Measurements from ENCODE around the gene TMCO6.
"Not testable (repeated sequence)": the region's sequence is repeated elsewhere in the genome, so short reads cannot be mapped to it uniquely, and the experiment has no call there.

TMCO6 gene

DNA sequence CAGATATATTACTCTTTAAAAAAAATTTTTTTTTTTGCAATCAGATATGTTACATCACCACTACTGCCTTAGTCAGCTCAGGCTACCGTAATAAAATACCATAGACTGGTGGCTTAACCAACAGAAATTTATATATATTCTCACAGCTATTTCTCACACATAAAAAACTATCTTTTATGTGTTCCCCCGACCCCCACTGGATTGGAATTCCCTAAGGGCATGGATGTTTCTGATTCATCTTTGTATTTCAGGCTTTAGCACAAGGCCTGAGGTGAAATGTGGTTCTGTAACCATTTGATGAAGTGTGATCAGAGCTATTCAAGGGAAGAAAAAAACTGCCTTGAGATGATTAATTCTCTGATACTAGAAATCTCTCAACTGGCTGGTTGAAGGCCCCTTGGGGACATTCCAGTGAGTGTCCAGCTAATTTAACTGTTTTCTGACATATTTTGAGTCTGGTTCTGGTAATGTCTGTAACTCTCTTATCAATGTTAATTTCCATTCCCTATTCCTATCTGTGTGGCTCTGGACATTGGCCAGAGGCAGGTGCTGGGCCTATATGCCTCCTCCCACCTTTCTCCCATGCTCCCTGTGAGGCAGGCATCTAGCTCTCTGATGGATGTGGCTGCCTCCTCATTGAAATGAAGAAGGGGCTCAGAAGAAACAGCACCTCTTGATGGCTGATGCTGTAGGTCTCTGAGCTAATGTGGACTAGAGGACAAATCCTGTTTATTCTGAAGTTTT lies 8.8 kb upstream of the TMCO6 start:
- DNase-seq (ENCODE audit: low spot score), result no peak

DNA sequence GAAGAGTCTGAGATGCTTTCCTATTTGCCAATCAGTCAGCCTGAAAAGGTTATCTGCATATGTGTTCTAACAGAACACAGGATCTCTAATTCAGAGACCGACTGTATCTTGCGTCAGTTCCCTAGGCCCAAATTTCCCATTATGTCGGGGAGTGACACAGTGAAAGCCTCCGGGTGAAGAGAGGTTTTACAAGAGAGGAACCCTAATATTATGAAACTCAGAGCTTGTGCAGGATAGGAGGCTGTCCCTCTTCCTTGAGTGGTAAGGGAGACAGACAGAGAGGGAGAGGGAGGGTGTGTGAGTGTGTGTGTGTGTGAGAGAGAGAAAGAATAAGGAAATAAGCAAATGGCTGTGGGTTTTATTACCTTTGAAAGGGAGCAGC lies 8.2 kb upstream of the TMCO6 start:
- DNase-seq (ENCODE audit: low spot score), result no peak

GRCh38 chr5:140631831-140632365 lies 7.4 kb upstream of the TMCO6 start:
- DNase-seq (ENCODE audit: low spot score), result no peak

GRCh38 chr5:140632366-140633020 lies 6.8 kb upstream of the TMCO6 start:
- no peak for DNase-seq (ENCODE audit: low spot score)

DNA sequence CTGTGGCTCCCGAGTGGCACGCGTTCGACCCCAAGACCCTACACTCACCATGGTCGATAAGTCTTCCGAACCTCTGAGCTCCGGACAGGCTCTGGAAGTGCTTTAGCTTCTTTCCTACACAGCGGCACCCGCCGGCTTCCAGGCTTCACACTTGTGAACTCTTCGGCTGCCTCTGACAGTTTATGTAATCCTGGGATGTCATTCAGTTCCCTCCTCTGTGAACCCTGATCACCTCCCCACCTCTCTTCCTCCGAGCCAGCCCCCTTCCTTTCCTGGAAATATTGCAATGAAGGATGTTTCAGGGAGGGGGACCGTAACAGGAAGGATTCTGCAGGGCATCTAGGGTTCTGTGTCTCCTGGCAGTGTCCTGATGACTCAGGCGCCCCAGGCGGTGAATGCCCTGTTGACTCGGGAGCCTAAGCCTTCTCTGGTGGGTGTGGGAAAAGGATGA lies 6.2 kb upstream of the TMCO6 start, which contains the start of gene CD14:
Gene CD14, minus strand, starts transcription at position 155 of the 451 bp plus-strand sequence. Its CDS starts 104 bp downstream, at position 51.
- DNase-seq (ENCODE audit: low spot score), result no peak

DNA sequence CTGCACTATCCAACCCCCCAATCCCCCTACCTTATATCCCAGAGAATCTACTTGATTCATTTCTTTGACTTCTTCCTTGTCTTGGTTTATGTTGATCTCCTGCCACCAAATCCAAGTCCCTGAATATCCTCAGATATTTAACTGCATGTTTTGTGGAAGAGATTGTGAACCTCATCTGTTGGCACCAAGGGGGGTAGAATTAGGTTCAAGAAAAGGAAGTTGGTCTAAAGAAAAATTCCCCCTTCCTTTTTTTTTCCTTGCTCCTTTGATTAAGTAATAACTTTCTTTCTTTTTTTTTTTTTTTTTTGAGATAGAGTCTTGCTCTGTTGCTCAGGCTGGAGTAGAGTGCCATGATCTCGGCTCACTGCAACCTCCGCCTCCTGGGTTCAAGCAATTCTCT lies 5.8 kb upstream of the TMCO6 start:
- no peak for DNase-seq (ENCODE audit: low spot score)

GRCh38 chr5:140634103-140634502 lies 5.1 kb upstream of the TMCO6 start:
- DNase-seq (ENCODE audit: low spot score), result no peak

DNA sequence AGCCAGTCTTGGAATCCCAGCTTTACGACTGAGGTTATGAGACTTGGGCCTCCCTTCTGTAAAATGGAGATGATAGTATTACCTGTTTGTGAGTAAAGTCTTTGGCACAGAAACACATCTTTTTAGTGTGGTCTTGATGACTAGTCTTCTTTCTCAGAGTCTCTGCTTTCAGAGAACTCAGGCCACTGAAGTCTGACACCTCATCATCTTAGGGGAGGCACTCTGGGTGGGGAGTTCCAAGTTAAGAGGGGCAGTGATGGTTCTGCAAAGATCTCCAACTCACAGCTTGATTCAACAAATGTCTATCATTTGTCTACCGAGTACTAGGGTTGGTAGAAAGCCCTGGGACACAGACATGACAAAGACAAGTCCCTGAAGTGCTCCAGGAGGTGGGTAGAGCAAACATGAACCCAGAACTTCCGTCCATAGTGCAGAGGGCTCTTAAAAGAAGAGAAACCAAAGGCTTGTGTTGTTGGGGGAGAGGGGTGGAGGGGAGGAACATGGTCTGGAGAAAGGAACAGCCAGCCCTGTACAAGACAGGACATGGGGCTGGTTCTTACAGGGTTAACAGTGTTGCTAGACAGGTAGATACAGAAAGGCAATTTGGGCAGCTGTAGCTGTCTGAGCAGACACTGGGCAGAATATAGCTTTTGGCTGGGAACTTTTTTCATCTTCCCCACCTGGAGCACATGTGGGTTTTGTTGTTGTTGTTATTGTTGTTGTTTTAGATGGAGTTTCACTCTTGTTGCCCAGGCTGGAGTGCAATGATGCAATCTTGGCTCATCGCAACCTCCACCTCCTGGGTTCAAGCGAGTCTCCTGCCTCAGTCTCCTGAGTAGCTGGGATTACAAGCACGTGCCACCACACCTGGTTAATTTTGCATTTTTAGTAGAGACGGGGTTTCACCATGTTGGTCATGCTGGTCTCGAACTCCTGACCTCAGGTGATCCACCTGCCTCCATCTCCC lies 3.7 kb upstream of the TMCO6 start:
- DNase-seq (ENCODE audit: low spot score), result no peak

GRCh38 chr5:140637371-140638100 lies 1.7 kb upstream of the TMCO6 start:
- DNase-seq (ENCODE audit: low spot score), result no peak

GRCh38 chr5:140638898-140639147 lies 428 bp upstream of the TMCO6 start:
- not testable (repeated sequence) for DNase-seq (ENCODE audit: low spot score)

GRCh38 chr5:140641716-140642115 lies 2.5 kb downstream of the TMCO6 start:
- no peak for DNase-seq (ENCODE audit: low spot score)

DNA sequence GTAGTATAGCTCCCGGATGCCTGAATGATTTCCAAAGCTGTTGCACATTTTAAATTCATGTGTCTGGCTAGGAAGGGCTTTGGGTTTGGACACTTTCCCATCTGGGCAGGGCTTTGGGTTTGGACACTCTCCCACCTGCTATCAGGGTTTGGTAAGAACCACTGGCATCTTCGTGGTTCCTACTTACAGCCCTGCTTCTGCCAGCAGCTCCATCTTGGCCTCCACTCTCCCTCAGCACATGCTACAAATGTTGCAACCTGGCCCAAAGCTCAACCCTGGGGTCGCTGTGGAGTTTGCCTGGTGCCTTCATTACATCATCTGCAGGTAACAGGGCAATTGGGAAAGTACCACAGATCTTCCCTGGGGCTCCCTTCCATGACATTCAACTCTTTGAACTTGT lies 3.5 kb downstream of the TMCO6 start:
- DNase-seq (ENCODE audit: low spot score), result no peak

DNA sequence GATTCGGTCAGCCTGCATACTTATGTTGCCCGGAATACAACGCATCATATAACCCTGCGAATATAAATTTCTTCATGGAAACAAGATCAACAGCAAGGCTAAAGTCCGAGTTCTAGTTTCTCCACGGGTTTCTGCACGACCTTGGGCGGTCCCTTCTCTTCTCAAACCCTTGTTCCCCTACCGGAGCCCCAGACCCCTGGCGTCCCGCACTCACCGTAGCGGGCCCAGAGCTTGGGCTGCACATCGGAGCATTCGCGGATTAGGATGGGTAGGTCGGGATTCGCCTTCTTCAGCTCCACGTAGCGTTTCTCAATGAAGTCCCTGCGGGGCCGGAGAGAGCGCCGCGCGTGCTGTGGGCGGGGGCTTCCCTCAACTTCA lies 7.8 kb downstream of the TMCO6 start:
- DNase-seq (ENCODE audit: low spot score), result no peak

GRCh38 chr5:140658870-140659269 lies 19.6 kb downstream of the TMCO6 start:
- DNase-seq (ENCODE audit: low spot score), result no peak

GRCh38 chr5:140660371-140660770 lies 21.1 kb downstream of the TMCO6 start:
- not testable (repeated sequence) for DNase-seq (ENCODE audit: low spot score)

GRCh38 chr5:140664030-140664358 lies 24.7 kb downstream of the TMCO6 start:
- DNase-seq (ENCODE audit: low spot score), result no peak

DNA sequence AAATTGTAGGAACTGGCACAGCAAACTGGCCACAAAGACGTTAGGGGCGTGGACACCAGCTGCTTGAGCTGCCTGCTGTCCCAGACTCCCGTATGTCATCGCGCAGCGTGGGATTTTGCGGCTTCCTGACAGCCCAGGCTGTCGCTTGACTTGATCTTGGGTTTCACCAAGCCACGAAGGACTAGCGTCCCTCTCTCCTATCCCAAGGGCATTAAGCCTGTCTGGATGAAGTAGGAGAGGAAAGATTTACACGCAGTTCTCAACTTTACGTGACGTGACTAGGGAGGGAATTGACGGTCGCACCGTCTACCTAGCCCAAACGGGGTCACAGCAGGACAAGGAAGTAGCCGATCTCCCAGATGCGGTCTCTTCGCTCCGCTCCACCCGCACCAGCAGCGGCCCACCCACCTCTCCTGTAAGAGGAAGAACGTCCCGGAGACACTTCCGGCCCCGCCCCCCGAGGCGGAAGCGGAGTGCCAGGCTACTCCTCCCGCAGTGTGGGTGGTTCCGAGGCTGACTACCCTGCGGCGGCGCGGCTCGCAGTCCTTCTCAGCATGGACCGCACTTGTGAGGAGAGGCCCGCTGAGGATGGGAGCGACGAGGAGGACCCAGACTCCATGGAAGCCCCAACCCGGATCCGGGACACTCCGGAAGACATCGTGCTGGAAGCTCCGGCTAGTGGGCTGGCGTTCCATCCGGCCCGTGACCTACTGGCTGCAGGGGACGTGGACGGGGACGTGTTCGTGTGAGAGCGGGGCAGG lies 25.3 kb downstream of the TMCO6 start, which contains the start of gene WDR55:
Gene WDR55, plus strand, starts transcription at position 546 of the 761 bp plus-strand sequence. Its CDS starts 9 bp downstream, at position 555.
- peak; percentile 94 for DNase-seq (ENCODE audit: low spot score)

DNA sequence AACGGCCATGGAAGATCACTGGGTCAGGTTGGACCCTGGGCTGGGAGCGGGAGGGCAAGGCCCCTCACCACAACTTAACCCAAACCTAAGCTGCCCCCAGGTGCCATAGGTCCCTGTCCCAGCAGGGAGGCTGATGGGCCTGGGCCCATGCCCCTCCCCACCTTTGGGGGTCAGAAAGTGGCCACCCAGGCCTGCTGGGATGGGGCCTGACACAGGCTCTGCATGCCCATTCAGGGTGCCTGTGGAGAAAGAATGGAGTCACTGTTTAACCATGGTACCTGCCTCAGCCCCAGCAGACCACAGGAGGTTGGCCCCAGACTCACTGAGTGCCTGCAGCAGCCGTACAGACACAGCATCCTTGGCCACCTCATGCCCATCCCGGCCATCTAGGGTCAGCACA lies 31.8 kb downstream of the TMCO6 start:
- not testable (repeated sequence) for DNase-seq (ENCODE audit: low spot score)

GRCh38 chr5:140671472-140672125 lies 32.3 kb downstream of the TMCO6 start:
- DNase-seq (ENCODE audit: low spot score), result no peak

DNA sequence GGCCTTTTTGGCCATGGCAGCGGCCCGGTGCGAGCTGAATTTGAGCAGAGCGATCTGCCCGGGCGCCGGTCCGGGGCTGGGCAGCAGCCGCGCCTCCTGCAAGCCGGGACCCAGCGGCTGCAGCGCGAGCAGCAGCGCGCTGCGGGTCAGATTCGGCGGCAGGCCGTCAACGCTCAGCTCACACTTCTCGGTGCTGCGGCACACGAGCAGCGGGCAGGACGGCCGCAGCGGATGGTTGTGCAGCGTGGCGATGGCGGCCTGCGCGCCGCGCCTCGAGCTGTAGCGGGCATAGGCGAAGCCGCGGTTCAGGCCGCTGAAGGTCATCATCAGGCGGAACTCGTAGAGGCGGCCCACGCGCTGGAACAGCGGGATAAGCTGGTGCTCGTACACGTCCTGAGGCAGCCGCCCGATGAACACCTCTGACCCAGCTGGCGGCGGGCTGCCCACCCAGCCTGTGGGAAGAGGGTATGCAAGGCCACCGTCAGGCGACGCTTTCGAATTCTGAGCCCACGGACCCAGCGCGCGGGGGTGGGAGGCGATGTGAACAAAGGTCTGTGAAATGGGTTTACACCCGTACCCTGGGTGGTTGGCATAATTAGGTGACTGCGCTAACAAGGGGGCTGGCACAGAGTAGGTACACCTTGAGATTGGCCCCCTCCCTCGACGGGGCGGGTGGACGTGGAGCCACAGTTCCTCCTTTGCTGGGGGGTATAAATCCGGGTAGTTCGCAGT lies 33.4 kb downstream of the TMCO6 start:
- no peak for DNase-seq (ENCODE audit: low spot score)
